Endometrium (tissue), 2 donors: ENCODE results near the gene THPO.

Experiments used
- FAIRE-seq: peaks from 2 replicates; lab custom pipeline; 2012; peaks lifted over from hg19 to GRCh38; lab: Jason Lieb, UNC
- donor health status: control.
- donor health status: control.

Gene THPO

DNA sequence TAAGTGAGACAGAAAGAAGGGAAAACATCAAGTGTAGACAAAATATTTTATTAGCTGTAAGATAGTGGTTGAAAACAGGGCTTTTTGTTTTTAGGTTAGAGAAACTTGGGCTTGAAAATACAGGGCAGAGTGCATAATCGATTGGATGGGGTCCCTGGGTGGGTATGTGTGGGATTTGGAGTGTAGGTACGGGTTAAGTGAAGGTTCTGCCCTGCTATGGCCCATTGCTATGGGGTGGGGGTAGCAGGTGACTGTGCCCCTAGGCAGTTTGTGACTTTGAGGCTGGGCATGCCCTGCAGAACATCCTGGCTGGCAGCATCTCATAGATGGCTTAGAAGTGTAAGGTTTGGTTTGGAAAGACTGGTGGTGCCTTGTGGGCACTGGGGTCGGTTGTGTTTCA lies 44.3 kb downstream of the THPO start:
- no peak for FAIRE-seq

DNA sequence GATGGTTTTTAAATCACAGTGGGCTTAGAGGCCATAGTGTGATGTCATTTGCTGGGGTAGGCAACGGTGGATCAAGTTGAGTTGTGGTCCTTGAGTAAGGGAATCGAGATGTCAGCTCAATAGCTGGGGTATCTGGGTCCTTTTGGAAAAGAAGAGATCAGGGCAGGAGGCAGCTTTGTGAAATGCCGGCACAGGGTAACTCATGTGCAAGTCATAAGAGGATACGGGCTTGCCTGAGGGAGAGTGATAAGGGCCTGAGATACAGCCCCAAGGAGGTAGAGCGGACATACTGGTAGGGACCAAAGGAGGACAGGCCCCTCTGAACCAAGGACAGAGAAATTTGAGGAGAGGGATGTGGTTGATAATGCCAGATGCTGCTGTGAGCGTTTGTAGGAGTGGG lies 44.8 kb downstream of the THPO start:
- FAIRE-seq: no peak

DNA sequence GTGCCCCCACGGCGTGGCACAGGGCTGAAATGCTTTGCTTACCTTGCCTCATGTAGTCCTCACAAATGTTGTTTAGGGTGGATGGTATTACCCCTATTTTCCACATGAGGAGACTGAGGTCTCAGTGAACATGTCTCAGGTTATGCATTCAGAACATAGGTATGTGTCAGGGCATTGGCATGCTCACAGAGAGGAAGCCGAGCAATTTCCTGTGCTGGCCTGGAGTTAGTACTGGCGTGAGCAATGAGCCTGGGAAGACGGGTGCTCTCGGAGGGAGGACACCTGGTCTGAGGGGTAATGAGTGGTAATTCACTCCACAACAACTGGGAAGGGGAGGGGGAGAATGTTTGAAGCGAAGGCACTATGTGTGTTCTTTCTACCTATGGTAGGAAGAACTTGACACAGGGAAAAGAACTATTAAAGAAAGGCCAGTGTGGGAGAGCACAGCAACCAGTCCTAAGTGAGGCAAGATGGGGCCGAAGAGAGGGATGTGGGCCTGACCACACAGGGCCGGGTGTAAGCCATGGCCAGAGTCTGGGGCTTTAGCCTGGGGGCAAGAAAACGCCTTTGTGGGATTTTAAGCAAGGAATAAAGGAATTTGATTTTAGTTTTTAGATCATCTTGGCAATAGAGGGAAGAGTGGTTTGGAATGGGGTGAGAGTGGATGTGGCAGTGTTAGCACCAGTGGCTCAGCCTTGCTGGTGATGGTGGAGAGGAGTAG lies 45.5 kb downstream of the THPO start:
- no peak for FAIRE-seq

DNA sequence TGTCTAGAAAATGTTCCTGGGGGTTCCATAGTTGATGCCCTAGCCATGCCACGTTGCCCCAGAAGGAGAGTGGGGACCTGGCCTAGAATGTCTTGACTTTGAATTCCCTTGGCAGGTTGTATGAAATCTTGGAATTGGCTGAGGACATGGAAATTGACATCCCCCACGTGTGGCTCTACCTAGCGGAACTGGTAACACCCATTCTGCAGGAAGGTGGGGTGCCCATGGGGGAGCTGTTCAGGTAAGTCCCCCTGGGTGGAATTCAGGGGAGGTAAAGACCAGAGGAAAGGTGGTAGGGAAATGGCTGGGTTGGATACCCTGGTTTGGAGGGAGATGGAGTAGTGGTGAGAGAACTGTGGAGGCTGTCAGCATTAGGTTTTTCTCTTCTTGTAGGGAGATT lies 49.5 kb downstream of the THPO start:
- FAIRE-seq: no peak

DNA sequence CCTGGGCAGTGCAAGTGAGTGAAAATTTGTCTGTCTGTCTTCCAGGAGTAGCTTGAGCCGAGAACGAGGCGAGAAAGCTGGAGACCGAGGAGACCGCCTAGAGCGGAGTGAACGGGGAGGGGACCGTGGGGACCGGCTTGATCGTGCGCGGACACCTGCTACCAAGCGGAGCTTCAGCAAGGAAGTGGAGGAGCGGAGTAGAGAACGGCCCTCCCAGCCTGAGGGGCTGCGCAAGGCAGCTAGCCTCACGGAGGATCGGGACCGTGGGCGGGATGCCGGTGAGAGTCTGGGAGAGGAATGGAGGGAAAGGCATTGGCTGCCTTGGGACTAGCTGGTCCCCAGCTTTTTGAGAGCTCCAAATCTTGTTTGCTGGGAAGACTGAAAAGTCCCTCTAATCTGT lies 50.8 kb downstream of the THPO start:
- FAIRE-seq: no peak

DNA sequence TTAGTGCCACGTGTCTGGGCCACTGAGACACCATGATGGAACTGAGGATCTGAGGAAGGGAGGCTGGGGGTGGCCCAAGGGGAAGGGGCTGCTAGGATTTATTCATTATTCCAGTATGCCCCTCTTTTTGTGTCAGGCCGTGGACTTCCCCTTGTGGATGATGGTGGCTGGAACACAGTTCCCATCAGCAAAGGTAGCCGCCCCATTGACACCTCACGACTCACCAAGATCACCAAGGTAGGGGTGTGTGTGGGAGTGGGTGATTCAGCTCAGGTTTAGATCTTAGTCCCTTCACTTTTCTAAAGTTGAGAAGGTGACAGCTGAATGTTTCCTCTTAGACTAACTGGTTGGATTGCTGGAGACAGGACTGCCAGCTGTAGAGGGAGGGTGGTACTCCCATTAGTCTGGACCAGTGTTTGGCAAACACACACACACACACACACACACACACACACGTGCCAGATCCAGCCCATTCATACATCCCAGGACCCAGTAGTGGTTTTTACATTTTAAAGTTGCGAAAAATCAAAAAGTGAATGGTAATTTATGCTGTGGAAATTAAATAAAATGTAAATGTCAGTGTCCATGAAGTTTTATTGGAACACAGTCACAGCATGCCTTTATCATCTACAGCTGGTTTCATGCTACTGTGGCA lies 52.2 kb downstream of the THPO start:
- no peak for FAIRE-seq

DNA sequence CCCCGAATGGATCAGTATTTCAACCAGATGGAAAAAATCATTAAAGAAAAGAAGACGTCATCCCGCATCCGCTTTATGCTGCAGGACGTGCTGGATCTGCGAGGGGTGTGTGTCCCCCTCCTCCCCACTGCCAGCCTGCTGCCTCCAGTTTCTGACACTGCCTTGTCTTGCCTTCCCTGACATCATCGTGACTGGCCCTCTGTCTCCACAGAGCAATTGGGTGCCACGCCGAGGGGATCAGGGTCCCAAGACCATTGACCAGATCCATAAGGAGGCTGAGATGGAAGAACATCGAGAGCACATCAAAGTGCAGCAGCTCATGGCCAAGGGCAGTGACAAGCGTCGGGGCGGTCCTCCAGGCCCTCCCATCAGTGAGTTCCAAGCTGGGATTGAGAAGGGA lies 52.7 kb downstream of the THPO start:
- no peak for FAIRE-seq

DNA sequence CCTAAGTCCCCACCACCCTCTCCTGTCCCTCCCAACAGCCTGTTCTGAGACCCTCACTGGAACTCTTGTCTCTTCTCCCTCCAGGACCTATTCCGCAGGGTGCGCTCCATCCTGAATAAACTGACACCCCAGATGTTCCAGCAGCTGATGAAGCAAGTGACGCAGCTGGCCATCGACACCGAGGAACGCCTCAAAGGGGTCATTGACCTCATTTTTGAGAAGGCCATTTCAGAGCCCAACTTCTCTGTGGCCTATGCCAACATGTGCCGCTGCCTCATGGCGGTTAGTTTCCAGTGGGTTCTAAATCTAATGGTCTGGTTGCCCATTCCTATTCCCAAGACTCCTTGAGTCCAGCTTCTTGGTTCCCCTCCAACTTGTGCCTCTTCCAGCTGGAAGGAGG lies 54.3 kb downstream of the THPO start:
- FAIRE-seq: no peak

DNA sequence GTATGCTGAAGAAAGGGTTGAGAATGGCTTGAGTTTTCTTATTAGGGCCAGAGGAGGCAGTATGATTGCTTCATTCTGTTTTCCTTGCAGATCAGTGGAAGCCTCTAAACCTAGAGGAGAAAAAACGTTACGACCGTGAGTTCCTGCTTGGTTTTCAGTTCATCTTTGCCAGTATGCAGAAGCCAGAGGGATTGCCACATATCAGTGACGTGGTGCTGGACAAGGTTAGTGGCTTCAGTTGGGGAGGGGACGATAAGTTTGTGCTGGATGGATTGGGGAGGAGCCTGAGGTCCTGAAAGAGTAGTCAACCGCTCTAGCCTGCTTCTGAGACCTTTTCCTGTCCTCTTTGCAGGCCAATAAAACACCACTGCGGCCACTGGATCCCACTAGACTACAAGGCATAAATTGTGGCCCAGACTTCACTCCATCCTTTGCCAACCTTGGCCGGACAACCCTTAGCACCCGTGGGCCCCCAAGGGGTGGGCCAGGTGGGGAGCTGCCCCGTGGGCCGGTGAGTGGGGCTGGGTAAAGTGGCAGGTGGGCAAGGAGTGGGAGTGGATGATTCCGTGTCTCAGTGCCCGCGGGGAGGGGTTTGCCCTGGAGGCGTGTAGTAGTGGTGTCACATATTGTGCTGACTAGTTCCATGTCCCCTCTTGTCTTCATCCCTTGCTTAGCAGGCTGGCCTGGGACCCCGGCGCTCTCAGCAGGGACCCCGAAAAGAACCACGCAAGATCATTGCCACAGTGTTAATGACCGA lies 55.1 kb downstream of the THPO start:
- no peak for FAIRE-seq
